Lower leg skin (tissue), 3 donors: ENCODE measurements around the gene FOXL2.

ENCODE experiments used
- POLR2A ChIP-seq, 2 donors: fragments of 450-650 bp; IDR thresholded peaks; one replicate each; pipeline ENCODE4 v1.6.1; 2016 to 2017; ENCODE audit warnings: antibody characterized with exemption in 2 of 2, mild to moderate bottlenecking in 1 of 2, moderate library complexity in 1 of 2
- TF ChIP-seq, protein P1 (sequence below), 3 donors: fragments of 450-650 bp; IDR thresholded peaks; one replicate each; pipeline ENCODE4 v1.5.1; 2016; ENCODE audit warnings: antibody characterized with exemption in 3 of 3, mild to moderate bottlenecking in 3 of 3, moderate library complexity in 2 of 3

DNA sequence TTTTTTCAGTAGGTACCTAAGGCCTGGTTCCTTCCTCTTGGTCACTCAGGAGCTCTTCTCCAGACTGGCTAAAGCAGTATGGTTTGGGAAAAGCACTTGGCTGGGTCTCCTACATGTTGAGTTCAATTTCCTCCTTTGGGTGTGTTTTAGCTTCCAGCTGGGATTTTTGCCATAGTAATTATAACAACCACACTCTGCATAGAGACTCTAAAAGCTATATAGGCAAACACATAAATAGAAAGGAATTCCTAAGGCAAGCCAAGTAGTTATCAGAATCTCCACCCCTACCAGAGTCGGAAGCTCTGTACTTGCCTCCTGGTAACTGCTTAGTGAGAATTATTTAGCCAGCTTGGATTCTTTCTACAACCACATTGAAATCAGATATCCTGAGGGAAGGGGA lies 48.6 kb downstream of the FOXL2 start:
- no peak for TF ChIP-seq POLR2A (IDR thresholded peaks at IDR 0.05)
- TF ChIP-seq, protein P1, sequence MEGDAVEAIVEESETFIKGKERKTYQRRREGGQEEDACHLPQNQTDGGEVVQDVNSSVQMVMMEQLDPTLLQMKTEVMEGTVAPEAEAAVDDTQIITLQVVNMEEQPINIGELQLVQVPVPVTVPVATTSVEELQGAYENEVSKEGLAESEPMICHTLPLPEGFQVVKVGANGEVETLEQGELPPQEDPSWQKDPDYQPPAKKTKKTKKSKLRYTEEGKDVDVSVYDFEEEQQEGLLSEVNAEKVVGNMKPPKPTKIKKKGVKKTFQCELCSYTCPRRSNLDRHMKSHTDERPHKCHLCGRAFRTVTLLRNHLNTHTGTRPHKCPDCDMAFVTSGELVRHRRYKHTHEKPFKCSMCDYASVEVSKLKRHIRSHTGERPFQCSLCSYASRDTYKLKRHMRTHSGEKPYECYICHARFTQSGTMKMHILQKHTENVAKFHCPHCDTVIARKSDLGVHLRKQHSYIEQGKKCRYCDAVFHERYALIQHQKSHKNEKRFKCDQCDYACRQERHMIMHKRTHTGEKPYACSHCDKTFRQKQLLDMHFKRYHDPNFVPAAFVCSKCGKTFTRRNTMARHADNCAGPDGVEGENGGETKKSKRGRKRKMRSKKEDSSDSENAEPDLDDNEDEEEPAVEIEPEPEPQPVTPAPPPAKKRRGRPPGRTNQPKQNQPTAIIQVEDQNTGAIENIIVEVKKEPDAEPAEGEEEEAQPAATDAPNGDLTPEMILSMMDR (IDR thresholded peaks at IDR 0.05) = no peak
